PC-3 (cell line): ENCODE measurements around the gene RPL3. TPM values are rescaled to one million over a fixed set of nuclear protein-coding genes. Genes with fewer than 3 reads are reported as not detected.

Experiments used
- ATAC-seq: fragments of 200-7000 bp; cut with Tn5 transposase; 2 replicates; pipeline ENCODE4 v1.9.1; 2020; ENCODE audit warnings: mild to moderate bottlenecking, moderate library complexity
- BruUV-seq: library from RNA; stranded (reverse); fragments of 400-500 nt; replicated peaks from 2 replicates; lab custom pipeline; 2021; lab: Mats Ljungman, UMichigan
- CTCF ChIA-PET: fragments of 300-600 bp; sonication (Branson Sonifier 250); formaldehyde crosslinking; loops from one replicate; lab custom pipeline; 2022; ENCODE audit warnings: antibody characterized with exemption; lab: Charles Lee
- POLR2A ChIA-PET: fragments of 300-600 bp; sonication (Branson Sonifier 250); formaldehyde crosslinking; loops from one replicate; lab custom pipeline; 2022; ENCODE audit warnings: antibody characterized with exemption; ENCODE audit not compliant: unreplicated experiment; lab: Charles Lee
- DNase-seq: peaks from one replicate; pipeline ENCODE4 v3.0.0-alpha.2; 2015
- H2AFZ ChIP-seq: fragments of 300-600 bp; sonication (generic); 2 replicates; pipeline ENCODE4 v1.6.0; 2016; ENCODE audit warnings: antibody characterized with exemption, low read length
- H3F3A ChIP-seq: fragments of 300-600 bp; sonication (generic); one replicate; pipeline ENCODE4 v1.6.0; 2017; ENCODE audit warnings: antibody characterized with exemption, low read length, control low read depth, mild to moderate bottlenecking; ENCODE audit not compliant: unreplicated experiment
- H3K27ac ChIP-seq: fragments of 300-600 bp; sonication (generic); 2 replicates; pipeline ENCODE4 v1.5.1; 2016; ENCODE audit warnings: mild to moderate bottlenecking, low read length
- H3K27me3 ChIP-seq: fragments of 300-600 bp; sonication (generic); 2 replicates; pipeline ENCODE4 v1.6.1; 2016; ENCODE audit warnings: low read length, mixed read lengths
- H3K36me3 ChIP-seq: fragments of 300-600 bp; sonication (generic); 2 replicates; pipeline ENCODE4 v1.6.1; 2016; ENCODE audit warnings: low read depth, mixed run types, low read length, mixed read lengths
- H3K4me1 ChIP-seq: fragments of 300-600 bp; sonication (generic); 2 replicates; pipeline ENCODE4 v1.5.1; 2016; ENCODE audit warnings: low read length; ENCODE audit not compliant: insufficient read depth
- H3K4me2 ChIP-seq: fragments of 300-600 bp; sonication (generic); 2 replicates; pipeline ENCODE4 v1.6.0; 2016; ENCODE audit warnings: low read length
- H3K4me3 ChIP-seq: fragments of 300-600 bp; sonication (generic); 2 replicates; pipeline ENCODE4 v1.5.1; 2016; ENCODE audit warnings: mild to moderate bottlenecking, low read length, mixed read lengths
- H3K79me2 ChIP-seq: fragments of 300-600 bp; sonication (generic); 2 replicates; pipeline ENCODE4 v1.6.1; 2017; ENCODE audit warnings: low read length, mixed read lengths
- H3K9ac ChIP-seq: fragments of 300-600 bp; sonication (generic); 2 replicates; pipeline ENCODE4 v1.6.0; 2016; ENCODE audit warnings: mild to moderate bottlenecking, low read length
- H3K9me2 ChIP-seq: fragments of 300-600 bp; sonication (generic); replicated peaks from 2 replicates; pipeline ENCODE4 v1.6.1; 2016; ENCODE audit warnings: mixed run types, low read length, mixed read lengths
- H3K9me3 ChIP-seq: fragments of 300-600 bp; sonication (generic); 2 replicates; pipeline ENCODE4 v1.6.1; 2016; ENCODE audit warnings: low read length, mixed read lengths
- H4K20me1 ChIP-seq: fragments of 300-600 bp; sonication (generic); 2 replicates; pipeline ENCODE4 v1.6.1; 2016; ENCODE audit warnings: low read length, mixed read lengths
- CTCF ChIP-seq: fragments of 300-600 bp; sonication (generic); conservative IDR thresholded peaks from 2 replicates; pipeline ENCODE4 v1.5.1; 2017; ENCODE audit warnings: antibody characterized with exemption, low read depth, mild to moderate bottlenecking, low read length
- EZH2 ChIP-seq: fragments of 300-600 bp; sonication (generic); IDR thresholded peaks from one replicate; pipeline ENCODE4 v1.6.1; 2017; ENCODE audit warnings: antibody characterized with exemption, mild to moderate bottlenecking, low read length; ENCODE audit not compliant: unreplicated experiment
- EZH2phosphoT487 ChIP-seq: fragments of 300-600 bp; sonication (generic); IDR thresholded peaks from 2 replicates; pipeline ENCODE4 v1.6.1; 2018; ENCODE audit warnings: mild to moderate bottlenecking, antibody characterized with exemption, low read length, borderline replicate concordance
- intact Hi-C: fragments of 100-400 bp; cut with micrococcal nuclease; formaldehyde crosslinking; loops from 2 replicates; pipeline ENCODE4 v1.9.0; 2023
- total RNA-seq: library from RNA; depleted of rRNA; stranded (reverse); fragments of >200 nt; gene quantifications from 2 replicates; pipeline ENCODE4 v1.2.3, GENCODE V29; 2014

Gene RPL3
- total RNA-seq, 1 experiment from 2014 or later, result 1,363 TPM

- no peak overlapping the region for H3K27ac ChIP-seq
- peak overlapping the region; percentile 97 for H3K4me3 ChIP-seq
- H3K9me2 ChIP-seq, result no peaks in the 10 kb centered on the region
- H3K4me2 ChIP-seq, result peak overlapping the region; percentile 99
- ChIA-PET POLR2A (no interaction called here), CTCF (no interaction called here)
- DNase-seq, result no peak
- no peak overlapping the region for H2AFZ ChIP-seq
- intact Hi-C loops, result loop anchor here (5.0 kb wide), 2 partner anchors 73 to 163 kb away; partner anchors contain the start of genes CBX7 and PDGFB
- no peak for TF ChIP-seq EZH2phosphoT487
- no peak for TF ChIP-seq EZH2
- TF ChIP-seq CTCF, result no peak
- peaks cover 67% of the 10 kb centered on the region for H4K20me1 ChIP-seq
- peaks cover 16% of the 10 kb centered on the region for H3K4me1 ChIP-seq
- H3K36me3 ChIP-seq, result peaks cover 64% of the 10 kb centered on the region
- peaks cover 30% of the 10 kb centered on the region for H3F3A ChIP-seq
- no peak overlapping the region for H3K9ac ChIP-seq
- BruUV-seq, result no TSS peak
- no peaks in the 10 kb centered on the region for H3K9me3 ChIP-seq
- H3K27me3 ChIP-seq, result no peaks in the 10 kb centered on the region
- H3K79me2 ChIP-seq, result peaks cover 58% of the 10 kb centered on the region
- ATAC-seq, result no peak
These were observed 4.0 kb downstream of the RPL3 start for GRCh38 chr22:39315389-39315788.

GRCh38 chr22:39314251-39314971 lies 5.0 kb downstream of the RPL3 start:
- peaks cover 67% of the 10 kb centered on the region for H4K20me1 ChIP-seq
- no peak for ATAC-seq
- TF ChIP-seq EZH2phosphoT487 (no peak), EZH2 (no peak), CTCF (peak; percentile 17; the same call in 1 of the 2 replicates)
- H3K79me2 ChIP-seq, result peaks cover 58% of the 10 kb centered on the region
- no peak overlapping the region for H3K4me3 ChIP-seq
- peaks cover 64% of the 10 kb centered on the region for H3K36me3 ChIP-seq
- H3K9me2 ChIP-seq, result no peaks in the 10 kb centered on the region
- H2AFZ ChIP-seq, result no peak overlapping the region
- H3K9me3 ChIP-seq, result no peaks in the 10 kb centered on the region
- POLR2A ChIA-PET, result no interaction called here
- intact Hi-C loops, result no loop called here
- peaks cover 21% of the 10 kb centered on the region for H3K4me1 ChIP-seq
- H3F3A ChIP-seq, result peaks cover 30% of the 10 kb centered on the region
- CTCF ChIA-PET, result no interaction called here
- H3K4me2 ChIP-seq, result no peak overlapping the region
- H3K27me3 ChIP-seq, result no peaks in the 10 kb centered on the region
- no peak overlapping the region for H3K9ac ChIP-seq
- BruUV-seq, result no TSS peak
- no peak for DNase-seq
- H3K27ac ChIP-seq, result no peak overlapping the region

DNA sequence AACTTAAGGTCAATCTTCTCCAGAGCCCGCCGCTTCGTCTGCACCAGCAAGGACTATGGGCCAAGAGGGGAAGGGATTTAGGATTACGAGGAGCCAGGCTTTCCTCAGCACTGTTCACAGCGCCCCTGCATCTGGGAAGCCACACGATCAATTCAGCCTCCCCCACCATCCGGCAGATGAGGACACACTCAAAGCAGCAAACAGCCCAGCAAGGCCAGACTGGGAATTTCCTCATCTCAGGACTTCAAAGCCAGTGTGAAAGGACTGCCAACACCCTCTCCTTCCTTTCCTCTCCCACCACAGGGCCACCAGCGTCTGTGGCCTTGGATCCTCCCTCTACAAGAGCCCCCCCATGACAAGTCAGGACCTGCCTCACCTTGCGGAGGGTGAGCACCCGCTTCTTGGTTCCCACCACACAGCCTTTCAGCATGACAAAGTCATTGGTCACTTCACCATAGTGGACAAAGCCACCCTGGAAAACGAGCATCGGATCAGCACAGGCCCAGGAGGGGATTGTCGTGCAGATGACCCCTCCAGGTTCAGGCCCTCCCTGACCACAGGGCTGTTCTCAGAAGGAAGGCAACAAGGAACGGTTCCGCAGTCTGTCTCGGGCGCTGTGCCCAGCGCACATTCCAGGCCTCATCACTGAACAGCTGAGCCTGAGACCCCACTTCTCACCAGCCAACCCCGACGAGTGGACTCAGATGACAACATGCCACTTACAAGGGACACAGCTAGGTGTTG lies 6.0 kb downstream of the RPL3 start:
- H3K36me3 ChIP-seq, result peaks cover 60% of the 10 kb centered on the region
- TF ChIP-seq EZH2 (no peak), CTCF (no peak), EZH2phosphoT487 (no peak)
- H4K20me1 ChIP-seq, result peaks cover 59% of the 10 kb centered on the region
- no peak overlapping the region for H3K9ac ChIP-seq
- H3K9me3 ChIP-seq, result no peaks in the 10 kb centered on the region
- H3F3A ChIP-seq, result peaks cover 30% of the 10 kb centered on the region
- ChIA-PET CTCF (no interaction called here), POLR2A (no interaction called here)
- H3K4me1 ChIP-seq, result peaks cover 30% of the 10 kb centered on the region
- no peak overlapping the region for H3K4me3 ChIP-seq
- no peak overlapping the region for H3K27ac ChIP-seq
- ATAC-seq, result no peak
- H2AFZ ChIP-seq, result no peak overlapping the region
- intact Hi-C loops, result no loop called here
- no peak for DNase-seq
- no peaks in the 10 kb centered on the region for H3K27me3 ChIP-seq
- BruUV-seq, result no TSS peak
- H3K4me2 ChIP-seq, result no peak overlapping the region
- no peaks in the 10 kb centered on the region for H3K9me2 ChIP-seq
- peaks cover 48% of the 10 kb centered on the region for H3K79me2 ChIP-seq
